NCI-H1048 (cell line): ENCODE data around the gene ARHGEF33.

ENCODE experiments used
- DNase-seq: peaks from one replicate; lab custom pipeline; 2025; lab: John Stamatoyannopoulos, UW

Gene ARHGEF33

DNA sequence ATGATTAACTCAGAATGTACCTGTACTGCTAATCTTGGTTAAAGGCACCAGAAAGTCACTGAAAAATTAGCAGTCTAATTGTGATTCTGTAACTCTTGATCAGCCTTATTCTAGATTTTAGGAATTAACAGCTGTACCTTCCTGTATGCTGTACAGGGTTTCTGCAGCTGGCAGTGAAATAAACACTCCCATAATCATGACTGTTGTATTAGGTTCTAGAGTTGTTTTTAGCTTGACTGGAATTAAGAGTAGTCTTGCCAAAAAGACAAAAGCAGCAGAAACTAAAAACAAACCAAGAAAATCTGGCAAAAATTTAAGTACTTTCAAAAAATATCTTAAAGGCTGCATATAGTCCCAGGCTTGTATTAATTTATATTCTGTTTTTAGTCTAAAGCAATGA is 127.7 kb downstream of the ARHGEF33 start:
- DNase-seq = no peak

- no peak for DNase-seq
Measured at GRCh38 chr2:39018638-39019037, 129.0 kb downstream of the ARHGEF33 start.

DNA sequence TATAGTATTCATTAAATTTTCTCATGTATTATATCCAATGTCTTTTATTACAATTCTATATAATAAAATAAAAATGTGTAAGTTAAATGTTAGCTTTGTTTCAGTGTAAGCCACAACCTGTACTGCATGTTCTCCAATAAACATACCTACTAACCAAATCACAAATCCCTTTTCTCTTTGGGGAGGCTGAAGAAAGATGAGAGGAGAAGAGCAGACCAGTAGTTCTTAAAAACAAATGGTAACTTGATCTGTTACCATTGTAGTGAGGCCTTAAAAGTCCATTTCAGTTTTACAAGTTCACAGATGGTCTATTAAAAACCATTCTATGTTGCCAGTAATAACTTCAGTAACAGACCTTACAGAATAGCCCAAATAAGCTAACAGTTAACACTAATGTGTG is 130.7 kb downstream of the ARHGEF33 start:
- DNase-seq = no peak

DNA sequence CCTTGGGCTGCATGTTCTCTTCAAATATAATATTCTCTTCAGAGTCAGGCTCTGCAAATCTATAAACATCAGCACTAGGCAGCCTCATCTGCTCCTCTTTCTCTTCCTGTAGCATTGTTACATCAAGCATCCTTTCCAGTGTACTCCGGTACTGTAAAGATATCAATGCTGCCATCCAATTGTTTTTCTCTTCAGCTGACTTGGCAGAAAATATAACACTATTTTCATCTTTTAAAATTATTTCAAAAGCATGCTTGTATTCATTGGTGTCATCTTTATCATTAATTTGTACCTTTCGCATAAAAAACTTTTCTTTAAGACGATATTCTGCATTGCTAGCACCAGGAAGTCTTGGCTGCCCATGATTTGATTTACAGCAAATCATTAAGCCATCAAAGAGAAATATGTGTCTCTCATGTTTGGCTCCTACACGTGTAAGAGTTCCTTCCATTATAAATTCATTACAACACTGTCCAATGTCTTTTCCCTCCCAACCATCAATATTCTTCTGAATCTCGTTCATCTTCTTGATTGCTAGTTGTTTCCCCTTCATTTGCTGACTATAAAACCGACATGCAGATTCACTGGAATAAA is 133.1 kb downstream of the ARHGEF33 start:
- no peak for DNase-seq

DNA sequence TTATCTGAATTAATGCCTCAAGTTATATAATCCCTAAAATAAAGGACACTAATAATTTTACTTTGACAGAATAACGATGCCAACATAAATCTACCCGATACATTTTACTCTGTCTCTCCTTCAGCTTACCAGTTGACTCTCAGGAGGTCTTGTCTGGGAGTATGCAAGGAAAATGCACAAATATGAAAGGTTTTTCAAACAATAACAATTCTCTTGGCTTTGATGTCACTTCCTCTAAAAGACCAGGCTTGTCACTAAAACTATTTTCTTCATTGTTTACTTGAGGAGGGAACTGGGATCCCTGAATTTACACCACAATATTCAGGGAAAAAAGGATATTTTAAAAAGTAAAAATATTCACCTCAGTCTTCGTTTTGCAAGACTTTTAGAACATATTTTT is 134.0 kb downstream of the ARHGEF33 start:
- no peak for DNase-seq

DNA sequence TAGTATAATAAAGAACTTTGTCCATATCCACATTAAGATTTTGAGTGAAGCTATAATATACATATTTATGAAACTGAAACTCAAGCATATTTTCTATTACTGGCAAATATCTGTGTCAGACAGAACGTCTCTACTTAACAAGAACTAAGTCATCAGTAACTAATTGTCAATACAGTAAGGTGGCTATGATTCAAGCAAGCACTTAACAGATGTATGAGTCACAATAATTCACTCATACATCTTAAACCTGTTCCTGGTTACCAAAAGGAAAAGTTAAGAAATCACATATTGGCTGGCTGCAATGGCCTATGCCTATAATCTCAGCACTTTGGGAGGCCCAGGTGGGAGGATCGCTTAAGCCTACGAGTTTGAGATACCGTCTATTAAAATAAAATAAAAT is 135.2 kb downstream of the ARHGEF33 start:
- DNase-seq = no peak
